ENCODE results near the gene TENM3.

TENM3 gene

GRCh38 chr4:182700362-182701160 lies 457.4 kb downstream of the TENM3 start:
- no peak for DNase-seq

GRCh38 chr4:182704077-182704476 lies 460.9 kb downstream of the TENM3 start:
- DNase-seq = no peak

- no peak for DNase-seq
Measured at GRCh38 chr4:182704948-182705347, 461.7 kb downstream of the TENM3 start.

GRCh38 chr4:182705389-182705788 lies 462.2 kb downstream of the TENM3 start:
- DNase-seq = no peak

GRCh38 chr4:182711211-182711610 lies 468.0 kb downstream of the TENM3 start:
- DNase-seq = no peak

DNA sequence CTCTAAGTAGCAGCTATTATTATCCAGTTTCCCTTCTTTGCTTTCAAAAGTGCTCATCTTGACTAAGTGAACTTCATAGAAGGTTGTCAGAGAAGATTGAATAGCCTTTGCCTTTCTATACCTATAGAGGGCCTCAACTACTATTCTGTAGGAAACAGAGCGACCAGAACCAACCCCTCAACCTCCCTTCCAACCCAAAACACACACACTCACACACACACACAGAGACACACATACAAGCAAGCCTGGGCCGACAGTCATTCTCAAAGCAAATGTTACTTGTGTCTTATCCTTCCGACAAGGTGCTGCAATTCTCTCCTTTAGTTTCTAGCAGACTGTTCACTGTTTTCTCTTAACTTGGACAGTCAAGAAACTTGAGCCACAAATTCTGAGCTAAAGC lies 472.3 kb downstream of the TENM3 start:
- DNase-seq = no peak

DNA sequence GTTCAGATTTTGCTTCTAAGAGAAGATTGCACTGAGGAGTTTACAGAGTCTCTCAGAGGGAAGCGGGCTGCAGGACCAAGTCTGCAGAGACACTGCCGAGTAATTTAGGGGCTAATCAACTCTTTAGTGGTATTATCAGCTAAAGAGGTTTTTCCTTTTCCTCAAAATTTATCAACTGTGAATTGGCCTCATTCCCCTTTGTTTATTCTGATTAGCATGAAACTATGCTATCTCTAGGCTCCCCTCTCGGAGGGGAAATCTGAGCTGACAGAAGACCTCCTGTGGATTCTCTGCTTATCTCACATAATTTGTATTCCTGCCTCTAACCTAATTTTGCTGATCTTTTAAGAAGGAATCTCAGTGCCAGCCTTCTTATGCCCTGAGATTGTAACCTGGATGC lies 473.0 kb downstream of the TENM3 start:
- no peak for DNase-seq

DNA sequence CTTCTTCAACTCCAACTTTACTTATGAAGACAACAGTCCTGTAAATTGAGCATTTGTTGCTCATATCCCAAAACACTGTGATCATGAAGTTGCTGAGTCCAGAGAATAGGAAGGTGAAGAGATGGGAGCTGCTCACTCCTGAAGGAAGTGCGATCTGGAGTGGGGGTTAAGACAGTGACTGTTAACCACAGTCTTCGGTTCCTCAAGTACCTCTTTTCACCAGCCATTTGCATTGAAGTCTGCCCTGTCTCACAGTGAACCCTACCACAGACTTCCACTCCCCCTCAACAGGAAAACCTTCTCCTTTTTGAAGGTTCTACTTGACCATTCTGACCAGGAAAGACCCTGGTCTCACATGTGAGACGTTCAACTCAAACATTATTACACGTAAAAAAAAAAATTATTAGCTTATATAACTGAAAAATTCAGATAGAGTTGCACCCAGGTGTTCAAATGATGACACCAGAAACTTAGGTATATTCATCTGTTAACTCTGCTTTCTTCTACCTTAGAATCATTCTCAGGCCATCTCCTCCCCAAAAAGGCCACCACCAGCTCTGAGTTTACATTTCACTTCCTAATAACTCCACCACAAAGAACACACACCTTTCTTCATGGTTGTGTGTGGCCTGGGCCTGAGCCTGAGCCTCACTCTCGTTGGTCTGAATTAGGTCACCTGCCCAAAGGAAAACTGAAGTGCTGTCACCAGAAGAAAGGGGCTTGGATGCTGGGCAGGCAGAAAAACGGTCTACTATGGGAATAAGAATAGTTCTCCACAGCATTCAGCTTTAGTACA lies 474.8 kb downstream of the TENM3 start:
- DNase-seq = no peak

DNA sequence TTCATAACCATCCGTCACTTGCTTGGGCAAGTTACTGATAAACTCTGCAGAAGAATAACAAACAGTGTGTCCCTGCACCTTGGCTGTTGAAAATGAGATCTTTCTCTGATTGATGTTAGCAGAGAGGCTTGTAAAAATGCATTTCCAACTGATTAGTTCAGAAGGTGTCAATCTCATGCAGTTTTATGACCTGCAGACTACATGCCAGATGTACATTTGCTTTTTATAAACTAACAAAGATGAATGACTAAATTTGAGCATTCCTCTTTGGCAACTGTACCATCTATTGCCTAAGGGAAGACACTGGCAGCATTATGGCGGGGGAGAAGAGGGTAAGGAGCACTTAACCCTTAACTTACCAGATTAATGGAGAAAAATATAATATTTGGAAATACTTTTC lies 481.2 kb downstream of the TENM3 start:
- no peak for DNase-seq

DNA sequence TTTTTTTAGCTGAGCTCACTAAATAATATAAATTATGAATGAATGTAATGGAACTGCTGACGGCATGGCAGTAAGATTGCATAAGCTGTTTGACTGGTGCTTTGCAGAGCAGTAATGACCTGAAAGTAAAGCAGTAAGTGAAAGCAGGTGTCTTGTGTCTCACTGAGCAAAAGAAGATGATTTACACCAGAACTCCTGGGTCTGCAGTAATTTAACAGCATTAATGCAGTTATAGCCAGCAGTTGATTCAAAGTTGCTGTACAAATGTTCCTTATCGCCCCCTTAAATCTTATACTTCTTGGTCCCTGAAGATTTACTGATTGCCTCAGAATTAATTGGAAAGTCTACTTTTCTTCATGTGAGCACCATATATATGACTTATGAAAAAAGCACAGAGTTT lies 486.3 kb downstream of the TENM3 start:
- DNase-seq = no peak

GRCh38 chr4:182730791-182731190 lies 487.6 kb downstream of the TENM3 start:
- DNase-seq = no peak

GRCh38 chr4:182736207-182736606 lies 493.0 kb downstream of the TENM3 start:
- no peak for DNase-seq

GRCh38 chr4:182738283-182739047 lies 495.3 kb downstream of the TENM3 start:
- DNase-seq = no peak

DNA sequence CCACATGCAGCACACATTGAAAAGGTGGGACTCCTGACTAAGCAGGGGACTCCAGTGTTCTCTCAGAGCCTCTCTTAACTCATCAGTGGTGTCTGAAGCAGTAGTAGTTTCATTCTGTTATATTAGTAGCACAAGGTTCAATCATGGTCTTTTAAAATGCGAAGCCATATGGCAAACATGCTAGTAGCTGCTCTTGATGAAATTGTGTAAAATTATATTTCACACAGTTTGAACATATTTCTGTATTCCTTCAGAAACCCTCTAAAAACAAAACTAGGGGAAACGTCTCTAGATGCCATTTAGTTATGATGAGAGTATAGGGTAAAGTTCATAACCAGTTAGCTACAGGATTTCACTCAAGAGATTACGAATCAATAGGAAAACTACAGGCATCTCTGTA lies 497.1 kb downstream of the TENM3 start:
- DNase-seq = no peak

DNA sequence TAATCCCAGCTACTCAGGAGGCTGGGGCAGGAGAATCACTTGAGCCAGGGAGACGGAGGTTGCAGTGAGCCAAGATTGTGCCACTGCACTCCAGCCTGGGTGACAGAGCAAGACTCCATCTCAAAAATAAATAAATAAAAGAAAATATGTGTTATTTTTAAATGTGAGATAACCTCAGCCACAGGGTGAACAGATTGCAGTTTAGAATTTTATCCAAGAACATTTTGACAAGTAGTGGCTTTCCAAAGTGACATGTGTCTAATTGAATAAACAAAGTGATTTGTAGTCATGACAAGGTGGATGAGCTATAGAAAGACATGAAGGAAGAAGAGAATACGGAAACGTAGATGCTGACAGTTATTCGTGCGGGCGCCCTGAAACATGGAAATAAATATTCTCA lies 497.9 kb downstream of the TENM3 start:
- DNase-seq = no peak

DNA sequence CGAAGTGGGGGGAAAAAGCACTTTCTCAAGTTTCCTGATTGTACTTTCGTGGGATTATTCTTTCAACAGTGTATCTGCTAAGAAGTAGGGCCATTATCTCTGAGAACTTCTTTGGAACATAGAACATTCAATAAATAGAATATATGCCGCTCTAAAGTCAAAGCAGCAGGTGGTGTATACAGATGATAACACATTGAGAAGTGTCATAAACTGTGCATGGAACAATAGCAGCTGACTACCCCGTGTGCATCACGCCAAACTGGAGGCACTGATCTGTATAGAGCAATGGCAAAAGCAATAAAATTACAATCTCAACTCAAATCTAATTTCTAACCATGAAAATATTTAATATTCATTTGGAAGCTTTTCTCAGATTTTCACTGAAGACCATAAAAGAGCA lies 498.7 kb downstream of the TENM3 start:
- DNase-seq = no peak

- no peak for DNase-seq
Measured at GRCh38 chr4:182743815-182744214, 500.6 kb downstream of the TENM3 start.

DNA sequence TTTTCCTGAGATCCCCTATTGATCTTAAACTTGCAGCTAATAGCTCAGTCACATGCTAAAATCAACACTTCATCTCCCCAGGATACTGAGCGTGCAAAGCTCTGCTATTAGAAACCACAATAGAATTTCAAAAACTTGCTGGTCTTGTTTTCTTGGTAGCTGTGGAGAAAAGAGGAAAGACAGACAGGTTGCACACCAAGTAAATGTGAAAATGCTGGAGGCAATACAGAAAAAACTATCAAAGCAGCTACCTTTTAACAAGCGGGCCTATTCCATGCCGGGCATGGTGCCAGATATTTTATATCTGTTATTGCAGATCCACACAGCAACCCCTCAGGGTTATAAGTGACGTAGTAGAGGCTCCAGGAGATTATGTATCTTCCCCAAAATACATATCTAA lies 502.0 kb downstream of the TENM3 start:
- DNase-seq = no peak

DNA sequence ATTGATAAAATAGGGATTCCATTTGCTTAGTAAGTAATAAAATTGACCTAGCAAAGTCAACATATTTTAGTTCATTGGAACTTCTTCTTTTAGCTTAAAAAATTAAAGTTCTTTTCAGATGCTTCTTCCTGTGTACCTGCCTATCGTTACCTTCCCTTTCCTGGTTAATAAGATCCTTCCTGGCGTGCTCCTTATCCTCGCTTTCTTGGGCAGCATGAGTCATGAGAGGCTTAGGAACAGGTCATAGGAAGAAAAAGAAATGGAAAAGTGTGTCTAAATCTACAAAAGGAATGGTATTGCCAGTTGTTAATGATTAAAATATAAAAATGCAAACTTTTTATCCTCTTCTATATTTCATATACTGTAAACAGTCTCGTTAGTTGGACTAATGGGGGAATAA lies 503.7 kb downstream of the TENM3 start:
- DNase-seq = no peak

DNA sequence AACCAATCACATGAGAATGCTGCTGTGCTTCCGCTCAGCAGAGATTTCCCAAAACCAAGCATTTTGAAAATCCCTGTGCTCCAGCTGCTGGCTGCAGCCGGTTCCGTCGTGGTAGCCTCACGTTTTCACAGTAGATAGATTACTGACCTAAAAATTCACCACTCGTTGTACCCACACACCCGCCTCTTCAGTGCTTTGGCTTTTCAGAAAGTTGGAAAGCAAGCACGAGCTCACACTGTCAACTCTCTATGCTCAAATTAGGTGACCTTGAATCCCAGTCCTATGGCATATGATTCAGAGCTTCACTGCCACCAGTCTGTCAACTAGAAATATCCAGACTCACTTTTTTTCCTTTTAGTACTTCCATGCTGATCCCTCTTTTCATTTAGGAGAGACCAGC lies 505.1 kb downstream of the TENM3 start:
- no peak for DNase-seq

DNA sequence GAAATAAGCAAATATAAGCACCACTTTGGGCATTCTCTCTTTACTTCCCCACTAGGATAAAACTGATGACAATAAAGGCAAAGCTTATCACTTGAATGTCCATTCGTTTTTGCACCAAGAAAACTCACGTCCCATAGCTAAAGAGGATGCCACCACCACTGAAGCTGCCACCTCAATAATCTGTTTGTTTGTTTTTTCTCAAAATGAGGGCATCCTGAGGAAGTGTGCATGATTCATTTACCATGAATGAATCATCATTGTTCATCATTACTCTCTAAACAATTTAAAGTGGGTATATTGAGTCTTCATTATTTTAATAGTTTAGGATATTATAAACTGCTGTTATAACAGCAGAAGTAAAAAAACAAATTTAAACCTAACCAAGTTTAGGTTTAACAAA lies 505.7 kb downstream of the TENM3 start:
- no peak for DNase-seq

DNA sequence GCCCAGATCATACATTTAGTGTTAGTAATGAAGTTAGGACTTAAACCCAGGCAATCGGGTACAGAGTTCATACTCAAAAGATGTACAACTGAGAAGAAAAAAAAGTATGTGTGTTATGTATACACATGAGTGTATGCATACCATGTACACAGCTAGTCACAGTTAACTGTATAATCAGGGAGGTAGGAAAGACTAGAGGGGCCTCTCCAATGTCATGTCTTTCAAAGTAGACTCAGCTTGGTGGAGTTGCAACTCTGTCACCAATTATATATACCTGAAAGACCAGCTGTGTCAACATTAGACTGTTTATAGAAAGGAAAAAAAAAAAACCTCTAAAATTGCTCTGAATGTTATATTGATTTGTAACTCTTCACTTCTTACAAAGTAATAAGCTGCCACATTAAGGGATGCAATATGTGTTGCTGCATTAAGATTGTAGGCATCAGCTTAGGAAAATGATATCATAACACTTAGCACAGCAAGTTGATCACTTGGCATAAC lies 506.5 kb downstream of the TENM3 start:
- DNase-seq = no peak

GRCh38 chr4:182752158-182752910 lies 509.1 kb downstream of the TENM3 start:
- no peak for DNase-seq
